Endothelial cell (in vitro differentiated cells): ENCODE data around the gene STMN1. TPM values are rescaled to one million over a fixed set of nuclear protein-coding genes. Genes with fewer than 3 reads are reported as not detected.

Experiments
- DNase-seq: peaks from one replicate; pipeline ENCODE4 v3.0.0; 2021; ENCODE audit warnings: low spot score
- H3K27ac Mint-ChIP-seq: one replicate; pipeline ENCODE4 v1.8.0; 2021; ENCODE audit warnings: mixed read lengths, inconsistent platforms; ENCODE audit not compliant: unreplicated experiment
- H3K27me3 Mint-ChIP-seq: one replicate; pipeline ENCODE4 v1.8.0; 2021; ENCODE audit warnings: mild to moderate bottlenecking, moderate library complexity, mixed read lengths, inconsistent platforms; ENCODE audit not compliant: unreplicated experiment
- H3K36me3 Mint-ChIP-seq: one replicate; pipeline ENCODE4 v1.8.0; 2021; ENCODE audit warnings: mild to moderate bottlenecking, low read depth, mixed read lengths, inconsistent platforms; ENCODE audit not compliant: unreplicated experiment
- H3K4me1 Mint-ChIP-seq: one replicate; pipeline ENCODE4 v1.8.0; 2021; ENCODE audit warnings: mild to moderate bottlenecking, mixed read lengths, inconsistent platforms; ENCODE audit not compliant: unreplicated experiment
- H3K4me3 Mint-ChIP-seq: one replicate; pipeline ENCODE4 v1.8.0; 2021; ENCODE audit warnings: mild to moderate bottlenecking, mixed read lengths, inconsistent platforms; ENCODE audit not compliant: unreplicated experiment
- H3K9me3 Mint-ChIP-seq: one replicate; pipeline ENCODE4 v1.8.0; 2021; ENCODE audit warnings: mixed read lengths, inconsistent platforms; ENCODE audit not compliant: unreplicated experiment
- total RNA-seq: library from RNA; stranded (reverse); fragmentation: NEBNext Ultra II Directional; extraction: Animal tissue kit (Norgen Biotek cat#: 25700); gene quantifications from one replicate; pipeline ENCODE4 v1.2.1, GENCODE V29; 2021; ENCODE audit not compliant: unreplicated experiment
- TF ChIP-seq, protein P1 (sequence below): fragments of 200-600 bp; sonication (generic); IDR thresholded peaks from one replicate; pipeline ENCODE4 v1.5.0; 2021; ENCODE audit warnings: antibody characterized with exemption; ENCODE audit not compliant: unreplicated experiment

STMN1 gene
- total RNA-seq, 1 donor from 2014 or later = 972 TPM

DNA sequence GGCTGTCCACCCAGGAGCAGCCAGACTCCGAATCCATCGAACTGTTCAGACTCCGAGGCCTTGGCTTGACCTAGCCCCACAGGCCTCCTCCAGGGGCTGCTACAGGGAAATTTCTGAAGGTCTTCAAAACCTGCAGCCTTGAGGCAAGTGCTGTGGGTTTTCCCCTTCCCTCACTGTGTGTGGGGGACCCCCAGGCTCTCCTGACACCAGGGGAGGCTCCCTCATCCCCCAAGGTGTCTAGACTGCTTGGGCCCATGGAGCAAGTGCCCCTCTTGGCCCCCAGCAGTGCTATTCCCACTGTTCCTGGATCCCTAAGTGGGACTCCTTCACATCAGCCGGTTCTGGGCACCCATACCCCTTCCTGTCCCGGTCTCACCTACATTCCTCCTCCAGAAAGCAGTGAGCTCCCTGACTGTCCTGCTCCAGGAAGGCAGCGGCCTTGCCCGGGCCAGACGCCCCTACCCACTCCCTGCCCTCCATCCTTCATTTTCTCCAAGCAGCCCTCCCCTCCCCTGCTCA lies 31.5 kb downstream of the STMN1 start:
- TF ChIP-seq, protein P1, sequence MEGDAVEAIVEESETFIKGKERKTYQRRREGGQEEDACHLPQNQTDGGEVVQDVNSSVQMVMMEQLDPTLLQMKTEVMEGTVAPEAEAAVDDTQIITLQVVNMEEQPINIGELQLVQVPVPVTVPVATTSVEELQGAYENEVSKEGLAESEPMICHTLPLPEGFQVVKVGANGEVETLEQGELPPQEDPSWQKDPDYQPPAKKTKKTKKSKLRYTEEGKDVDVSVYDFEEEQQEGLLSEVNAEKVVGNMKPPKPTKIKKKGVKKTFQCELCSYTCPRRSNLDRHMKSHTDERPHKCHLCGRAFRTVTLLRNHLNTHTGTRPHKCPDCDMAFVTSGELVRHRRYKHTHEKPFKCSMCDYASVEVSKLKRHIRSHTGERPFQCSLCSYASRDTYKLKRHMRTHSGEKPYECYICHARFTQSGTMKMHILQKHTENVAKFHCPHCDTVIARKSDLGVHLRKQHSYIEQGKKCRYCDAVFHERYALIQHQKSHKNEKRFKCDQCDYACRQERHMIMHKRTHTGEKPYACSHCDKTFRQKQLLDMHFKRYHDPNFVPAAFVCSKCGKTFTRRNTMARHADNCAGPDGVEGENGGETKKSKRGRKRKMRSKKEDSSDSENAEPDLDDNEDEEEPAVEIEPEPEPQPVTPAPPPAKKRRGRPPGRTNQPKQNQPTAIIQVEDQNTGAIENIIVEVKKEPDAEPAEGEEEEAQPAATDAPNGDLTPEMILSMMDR = no peak
- Mint-ChIP-seq H3K9me3 (no peaks in the 10 kb centered on the region), H3K4me3 (peak overlapping the region; percentile 90), H3K27ac (no peak overlapping the region), H3K4me1 (peaks cover 17% of the 10 kb centered on the region), H3K36me3 (peaks cover 3% of the 10 kb centered on the region), H3K27me3 (peaks cover 11% of the 10 kb centered on the region)
- no peak for DNase-seq

DNA sequence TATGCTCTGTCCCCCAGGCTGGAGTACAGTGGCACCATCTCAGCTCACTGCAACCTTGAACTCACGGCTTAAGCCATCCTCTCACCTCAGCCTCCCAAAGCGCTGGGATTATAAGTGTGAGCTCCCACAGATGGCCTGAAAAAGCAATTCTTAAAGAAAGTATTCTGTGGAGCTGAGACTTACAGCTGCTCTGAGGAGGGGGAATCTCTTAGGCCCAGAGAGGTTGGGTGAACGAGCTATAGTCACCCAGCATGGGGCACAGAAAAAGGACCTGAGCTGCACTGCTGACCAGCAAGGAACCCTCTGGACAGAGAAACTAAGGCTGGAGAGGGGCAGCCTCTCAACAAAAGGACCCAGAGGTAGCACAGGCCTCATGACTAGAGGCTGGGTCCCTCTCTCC lies 32.0 kb downstream of the STMN1 start:
- Mint-ChIP-seq H3K27ac (no peak overlapping the region), H3K4me3 (no peak overlapping the region), H3K27me3 (peaks cover 8% of the 10 kb centered on the region), H3K4me1 (peaks cover 17% of the 10 kb centered on the region), H3K36me3 (peaks cover 3% of the 10 kb centered on the region), H3K9me3 (no peaks in the 10 kb centered on the region)
- TF ChIP-seq, protein P1 = no peak
- no peak for DNase-seq

DNA sequence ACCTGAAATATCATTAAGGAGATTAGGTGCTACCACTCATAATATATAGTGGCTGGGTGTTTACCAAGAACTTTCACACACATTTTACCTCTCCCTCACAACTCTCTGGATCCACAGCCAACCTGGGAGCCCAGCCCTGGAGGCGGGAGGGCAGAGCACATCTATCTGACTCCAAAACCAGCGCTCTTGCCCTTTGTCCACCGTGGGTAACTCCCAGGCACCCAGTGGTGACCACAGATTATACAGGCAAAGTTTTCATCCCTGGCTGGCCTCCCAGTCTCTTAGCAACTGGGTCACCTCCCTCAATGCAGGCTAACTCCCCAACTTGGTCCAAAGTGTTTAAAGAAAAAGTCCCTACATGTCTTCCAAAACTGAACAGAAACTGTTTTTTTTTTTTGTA lies 33.1 kb downstream of the STMN1 start:
- H3K36me3 Mint-ChIP-seq = peaks cover 3% of the 10 kb centered on the region
- H3K4me1 Mint-ChIP-seq = peaks cover 17% of the 10 kb centered on the region
- no peaks in the 10 kb centered on the region for H3K9me3 Mint-ChIP-seq
- TF ChIP-seq, protein P1 = no peak
- peaks cover 8% of the 10 kb centered on the region for H3K27me3 Mint-ChIP-seq
- no peak overlapping the region for H3K4me3 Mint-ChIP-seq
- no peak overlapping the region for H3K27ac Mint-ChIP-seq
- no peak for DNase-seq

DNA sequence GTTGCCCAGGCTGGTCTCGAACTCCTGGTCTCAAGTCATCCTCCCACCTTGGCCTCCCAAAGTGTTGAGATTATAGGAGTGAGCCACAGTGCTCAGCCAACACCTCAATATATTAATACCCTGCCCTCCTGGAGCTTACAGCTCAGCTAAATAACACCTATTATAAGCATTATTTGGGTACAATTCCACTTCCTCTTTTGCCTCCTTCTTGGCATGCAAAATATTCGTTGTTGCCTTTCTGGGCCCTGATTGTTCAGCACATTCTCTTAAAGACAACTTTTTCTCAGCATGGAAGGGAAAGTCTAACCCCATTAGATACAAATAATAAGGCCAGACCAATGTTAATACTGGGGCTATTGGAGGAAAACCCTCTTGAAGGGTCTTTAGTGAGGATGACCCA lies 33.5 kb downstream of the STMN1 start:
- Mint-ChIP-seq H3K27me3 (peaks cover 8% of the 10 kb centered on the region), H3K27ac (no peak overlapping the region), H3K36me3 (peaks cover 3% of the 10 kb centered on the region), H3K4me1 (peaks cover 17% of the 10 kb centered on the region), H3K4me3 (no peak overlapping the region), H3K9me3 (no peaks in the 10 kb centered on the region)
- no peak for DNase-seq
- TF ChIP-seq, protein P1 = no peak

DNA sequence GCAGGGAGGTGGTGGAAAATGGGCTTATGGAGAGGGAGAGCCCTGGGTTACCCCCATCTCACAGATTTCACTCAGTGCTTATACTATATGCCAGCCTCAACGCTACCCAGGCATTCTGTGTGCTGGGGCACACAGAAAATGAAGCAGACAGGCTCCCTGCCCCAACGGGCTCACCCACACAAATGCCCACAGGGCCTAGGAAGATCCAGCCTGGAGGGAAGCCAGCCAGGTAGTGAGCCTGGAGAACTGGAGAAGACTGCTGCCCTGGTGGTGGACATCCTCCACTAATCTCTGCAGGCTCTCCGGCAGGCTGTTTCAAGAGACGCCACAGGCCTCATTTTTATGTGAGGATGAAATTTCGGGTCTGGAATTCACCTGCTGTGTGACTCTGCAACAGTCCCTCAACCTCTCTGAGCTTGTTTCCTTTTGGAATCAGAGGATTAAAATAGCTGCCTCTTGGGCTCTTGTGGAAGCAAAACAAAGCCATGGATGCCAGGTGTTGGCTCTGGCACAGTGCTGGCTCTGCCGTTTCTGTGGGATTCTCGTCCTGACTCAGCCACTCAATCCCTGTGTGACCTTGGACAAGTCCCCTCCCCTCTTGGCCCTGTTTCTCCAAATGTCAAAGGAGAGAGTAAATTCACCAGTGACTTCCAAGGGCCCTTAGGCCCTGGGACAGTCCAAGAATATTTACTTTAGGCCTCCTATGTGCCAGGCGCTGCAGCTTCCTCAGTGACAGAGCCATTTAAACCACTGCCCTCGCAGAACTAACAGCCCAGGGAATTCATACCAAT lies 34.3 kb downstream of the STMN1 start:
- TF ChIP-seq, protein P1 = no peak
- peaks cover 8% of the 10 kb centered on the region for H3K27me3 Mint-ChIP-seq
- peaks cover 20% of the 10 kb centered on the region for H3K4me1 Mint-ChIP-seq
- no peak overlapping the region for H3K4me3 Mint-ChIP-seq
- H3K9me3 Mint-ChIP-seq = no peaks in the 10 kb centered on the region
- peaks cover 8% of the 10 kb centered on the region for H3K36me3 Mint-ChIP-seq
- no peak for DNase-seq
- no peak overlapping the region for H3K27ac Mint-ChIP-seq
